ENCODE results near the gene MFN1.

The MFN1 gene

GRCh38 chr3:179430277-179430870, 82.9 kb downstream of the MFN1 start:
- no peak overlapping the region for H3K27ac ChIP-seq (ENCODE audit: low read length)
- no peaks in the 10 kb centered on the region for H3K4me1 ChIP-seq (ENCODE audit: control insufficient read depth, insufficient read depth, low read length)
- H3K9me3 ChIP-seq (ENCODE audit: control insufficient read depth, insufficient read depth, low read length) = no peaks in the 10 kb centered on the region
- H3K4me3 ChIP-seq (ENCODE audit: low read length) = no peak overlapping the region
- no peaks in the 10 kb centered on the region for H3K27me3 ChIP-seq (ENCODE audit: control insufficient read depth, insufficient read depth, low read length)
- H3K36me3 ChIP-seq (ENCODE audit: control insufficient read depth, insufficient read depth, low read length) = no peaks in the 10 kb centered on the region
- no peak for DNase-seq (ENCODE audit: low read depth, low spot score)
- WGBS (ENCODE audit: insufficient coverage, insufficient read length) = no CpG with 5 or more reads among the region's 2 CpGs

- H3K9me3 ChIP-seq (ENCODE audit: control insufficient read depth, insufficient read depth, low read length) = no peaks in the 10 kb centered on the region
- no CpG with 5 or more reads among the region's 3 CpGs for WGBS (ENCODE audit: insufficient coverage, insufficient read length)
- H3K36me3 ChIP-seq (ENCODE audit: control insufficient read depth, insufficient read depth, low read length) = no peaks in the 10 kb centered on the region
- no peaks in the 10 kb centered on the region for H3K4me1 ChIP-seq (ENCODE audit: control insufficient read depth, insufficient read depth, low read length)
- H3K27me3 ChIP-seq (ENCODE audit: control insufficient read depth, insufficient read depth, low read length) = no peaks in the 10 kb centered on the region
- no peak overlapping the region for H3K4me3 ChIP-seq (ENCODE audit: low read length)
- H3K27ac ChIP-seq (ENCODE audit: low read length) = no peak overlapping the region
- DNase-seq (ENCODE audit: low read depth, low spot score) = no peak
Measured at GRCh38 chr3:179432021-179432420, 84.5 kb downstream of the MFN1 start.

DNA sequence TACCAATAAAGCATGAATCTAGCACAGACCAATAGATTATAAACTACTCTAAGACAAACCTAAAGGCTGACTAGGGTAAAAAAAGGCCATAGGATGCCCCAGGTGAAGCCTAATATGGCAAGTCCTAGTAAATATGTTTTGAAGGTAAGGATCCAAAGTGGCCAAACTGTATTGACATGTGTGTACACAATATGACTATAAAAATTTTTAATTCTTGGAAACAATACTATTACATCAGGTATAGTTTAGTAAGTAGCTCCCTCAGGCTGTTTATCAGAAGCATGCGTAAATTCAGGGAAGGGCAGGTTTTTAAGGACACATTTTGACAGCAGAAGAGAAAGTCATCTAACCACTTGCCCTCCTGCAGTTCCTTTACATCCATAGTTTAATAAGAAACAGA, 84.9 kb downstream of the MFN1 start:
- H3K36me3 ChIP-seq (ENCODE audit: control insufficient read depth, insufficient read depth, low read length) = no peaks in the 10 kb centered on the region
- WGBS (ENCODE audit: insufficient coverage, insufficient read length) = no CpG with 5 or more reads among the region's 1 CpG
- H3K4me3 ChIP-seq (ENCODE audit: low read length) = no peak overlapping the region
- H3K9me3 ChIP-seq (ENCODE audit: control insufficient read depth, insufficient read depth, low read length) = no peaks in the 10 kb centered on the region
- no peaks in the 10 kb centered on the region for H3K27me3 ChIP-seq (ENCODE audit: control insufficient read depth, insufficient read depth, low read length)
- DNase-seq (ENCODE audit: low read depth, low spot score) = no peak
- H3K27ac ChIP-seq (ENCODE audit: low read length) = no peak overlapping the region
- H3K4me1 ChIP-seq (ENCODE audit: control insufficient read depth, insufficient read depth, low read length) = no peaks in the 10 kb centered on the region

DNA sequence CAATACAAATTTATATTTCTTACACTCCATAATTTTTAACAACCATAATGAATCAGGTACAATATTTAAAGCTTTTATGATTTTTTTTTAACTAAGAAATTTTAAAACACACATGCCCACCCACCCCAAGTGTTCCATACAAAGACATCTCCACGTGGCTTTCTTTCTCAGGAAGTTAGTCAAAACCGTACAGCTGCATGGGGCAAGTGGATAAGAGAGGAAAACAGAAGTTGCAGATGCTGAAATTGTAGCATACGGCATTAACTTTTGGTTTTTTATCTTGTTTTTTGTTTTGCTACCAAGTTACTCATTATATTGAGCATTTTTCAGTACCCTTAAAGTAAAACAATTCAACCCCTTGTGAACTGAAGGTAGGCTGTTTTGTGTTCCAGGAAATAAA, 89.0 kb downstream of the MFN1 start:
- Histone ChIP-seq H3K4me3 (ENCODE audit: low read length) (no peak overlapping the region), H3K36me3 (ENCODE audit: control insufficient read depth, insufficient read depth, low read length) (no peaks in the 10 kb centered on the region), H3K9me3 (ENCODE audit: control insufficient read depth, insufficient read depth, low read length) (no peaks in the 10 kb centered on the region), H3K4me1 (ENCODE audit: control insufficient read depth, insufficient read depth, low read length) (peaks cover 1% of the 10 kb centered on the region; the same call in 1 of the 2 replicates), H3K27ac (ENCODE audit: low read length) (no peak overlapping the region), H3K27me3 (ENCODE audit: control insufficient read depth, insufficient read depth, low read length) (no peaks in the 10 kb centered on the region)
- DNase-seq (ENCODE audit: low read depth, low spot score) = no peak
- WGBS (ENCODE audit: insufficient coverage, insufficient read length) = no CpG with 5 or more reads among the region's 3 CpGs

- H3K27ac ChIP-seq (ENCODE audit: low read length) = no peak overlapping the region
- DNase-seq (ENCODE audit: low read depth, low spot score) = no peak
- no peaks in the 10 kb centered on the region for H3K27me3 ChIP-seq (ENCODE audit: control insufficient read depth, insufficient read depth, low read length)
- no peaks in the 10 kb centered on the region for H3K36me3 ChIP-seq (ENCODE audit: control insufficient read depth, insufficient read depth, low read length)
- WGBS (ENCODE audit: insufficient coverage, insufficient read length) = no CpG with 5 or more reads among the region's 5 CpGs
- peaks cover 1% of the 10 kb centered on the region; the same call in 1 of the 2 replicates for H3K4me1 ChIP-seq (ENCODE audit: control insufficient read depth, insufficient read depth, low read length)
- H3K9me3 ChIP-seq (ENCODE audit: control insufficient read depth, insufficient read depth, low read length) = no peaks in the 10 kb centered on the region
- no peak overlapping the region for H3K4me3 ChIP-seq (ENCODE audit: low read length)
Measured at GRCh38 chr3:179438841-179439240, 91.3 kb downstream of the MFN1 start.
